H9 (cell line): ENCODE results near the gene ZNF593. TPM values are rescaled to one million over a fixed set of nuclear protein-coding genes. Genes with fewer than 3 reads are reported as not detected.
A peak's percentile ranks its signal among the peaks of the same experiment; 100 is the strongest.

Source experiments
- DNase-seq: peaks from one replicate; pipeline ENCODE4 v3.0.0-alpha.2; 2017
- H2AFZ ChIP-seq: one replicate; pipeline ENCODE4 v1.6.1; 2013; ENCODE audit warnings: mild to moderate bottlenecking, low read length, control low read depth, moderate library complexity
- H2AK5ac ChIP-seq: 2 replicates; pipeline ENCODE4 v1.6.1; 2013; ENCODE audit warnings: low read length, control low read depth, mixed read lengths; ENCODE audit not compliant: insufficient read length
- H2BK120ac ChIP-seq: one replicate; pipeline ENCODE4 v1.6.1; 2013; ENCODE audit warnings: low read depth, mild to moderate bottlenecking, low read length, control low read depth, inconsistent platforms; ENCODE audit not compliant: poor library complexity, severe bottlenecking
- H2BK12ac ChIP-seq: 2 replicates; pipeline ENCODE4 v1.6.1; 2013; ENCODE audit warnings: low read length, control low read depth, mixed read lengths, low read depth; ENCODE audit not compliant: insufficient read length
- H2BK15ac ChIP-seq: 2 replicates; pipeline ENCODE4 v1.6.1; 2013; ENCODE audit warnings: low read depth, low read length, control low read depth
- H2BK20ac ChIP-seq: one replicate; pipeline ENCODE4 v1.6.1; 2013; ENCODE audit warnings: low read depth, mild to moderate bottlenecking, low read length, control low read depth, inconsistent platforms; ENCODE audit not compliant: poor library complexity, severe bottlenecking
- H2BK5ac ChIP-seq: 2 replicates; pipeline ENCODE4 v1.6.1; 2013; ENCODE audit warnings: low read length, control low read depth, mixed read lengths; ENCODE audit not compliant: insufficient read length
- H3K14ac ChIP-seq: 2 replicates; pipeline ENCODE4 v1.6.1; 2013; ENCODE audit warnings: low read length, control low read depth; ENCODE audit not compliant: insufficient read depth
- H3K18ac ChIP-seq: 2 replicates; pipeline ENCODE4 v1.6.1; 2013; ENCODE audit warnings: low read depth, mild to moderate bottlenecking, mixed read lengths, low read length, control low read depth; ENCODE audit not compliant: insufficient read length
- H3K23ac ChIP-seq: 2 replicates; pipeline ENCODE4 v1.6.1; 2013; ENCODE audit warnings: low read length, control low read depth, mixed read lengths, low read depth; ENCODE audit not compliant: insufficient read length
- H3K23me2 ChIP-seq: 2 replicates; pipeline ENCODE4 v1.6.1; 2013; ENCODE audit warnings: low read depth, mild to moderate bottlenecking, mixed read lengths, low read length, control low read depth; ENCODE audit not compliant: insufficient read length, poor library complexity, severe bottlenecking
- H3K27ac ChIP-seq: 2 replicates; pipeline ENCODE4 v1.5.1; 2013; ENCODE audit warnings: low read length, control low read depth, mixed read lengths, low read depth; ENCODE audit not compliant: insufficient read length
- H3K27me3 ChIP-seq: 2 replicates; pipeline ENCODE4 v1.6.1; 2013; ENCODE audit warnings: low read length, control low read depth, inconsistent platforms; ENCODE audit not compliant: insufficient read depth
- H3K4ac ChIP-seq: 2 replicates; pipeline ENCODE4 v1.6.1; 2013; ENCODE audit warnings: low read depth, mild to moderate bottlenecking, control low read depth, inconsistent platforms, low read length, moderate library complexity
- H3K4me1 ChIP-seq: 2 replicates; pipeline ENCODE4 v1.6.1; 2013; ENCODE audit warnings: low read length, control low read depth, inconsistent platforms; ENCODE audit not compliant: insufficient read depth
- H3K4me2 ChIP-seq: 2 replicates; pipeline ENCODE4 v1.6.1; 2013; ENCODE audit warnings: low read length, control low read depth, mixed read lengths; ENCODE audit not compliant: insufficient read length, insufficient read depth
- H3K56ac ChIP-seq: 2 replicates; pipeline ENCODE4 v1.6.1; 2013; ENCODE audit warnings: low read depth, mild to moderate bottlenecking, mixed read lengths, low read length, control low read depth; ENCODE audit not compliant: insufficient read length
- H3K79me1 ChIP-seq: 2 replicates; pipeline ENCODE4 v1.6.1; 2013; ENCODE audit warnings: low read depth, mild to moderate bottlenecking, moderate library complexity, low read length, control low read depth, inconsistent platforms; ENCODE audit not compliant: insufficient read depth, poor library complexity, severe bottlenecking
- H3K79me2 ChIP-seq: 2 replicates; pipeline ENCODE4 v1.6.1; 2013; ENCODE audit warnings: low read length, control low read depth, inconsistent platforms; ENCODE audit not compliant: insufficient read depth
- H3K9ac ChIP-seq: 2 replicates; pipeline ENCODE4 v1.6.1; 2013; ENCODE audit warnings: low read length, control low read depth, mixed read lengths; ENCODE audit not compliant: insufficient read length; ENCODE audit errors: extremely low read depth
- H3K9me3 ChIP-seq: one replicate; pipeline ENCODE4 v1.6.1; 2013; ENCODE audit warnings: low read depth, low read length, inconsistent platforms; ENCODE audit not compliant: control insufficient read depth
- H3T11ph ChIP-seq: one replicate; pipeline ENCODE4 v1.6.1; 2013; ENCODE audit warnings: mild to moderate bottlenecking, low read length, control low read depth, inconsistent platforms
- H4K20me1 ChIP-seq: one replicate; pipeline ENCODE4 v1.6.1; 2013; ENCODE audit not compliant: control insufficient read depth, insufficient read length, insufficient read depth
- H4K5ac ChIP-seq: 2 replicates; pipeline ENCODE4 v1.6.1; 2013; ENCODE audit warnings: low read depth, mild to moderate bottlenecking, mixed read lengths, low read length, control low read depth; ENCODE audit not compliant: insufficient read length
- H4K8ac ChIP-seq: replicated peaks from 2 replicates; pipeline ENCODE4 v1.6.1; 2013; ENCODE audit warnings: low read length, control low read depth, mixed read lengths, low read depth; ENCODE audit not compliant: insufficient read length
- H4K91ac ChIP-seq: 2 replicates; pipeline ENCODE4 v1.6.1; 2013; ENCODE audit warnings: low read depth, mild to moderate bottlenecking, moderate library complexity, mixed read lengths, low read length, control low read depth; ENCODE audit not compliant: insufficient read length
- H3K27ac Mint-ChIP-seq, 3 experiments: 2 replicates in 2 of 3; 3 replicates in 1 of 3; pipeline ENCODE4 v1.8.0; 2020 to 2021; ENCODE audit warnings: mixed read lengths in 3 of 3, mild to moderate bottlenecking in 1 of 3, moderate library complexity in 1 of 3
- H3K27me3 Mint-ChIP-seq: 2 replicates; pipeline ENCODE4 v1.8.0; 2021; ENCODE audit warnings: low read depth, mild to moderate bottlenecking, moderate library complexity, mixed read lengths
- H3K36me3 Mint-ChIP-seq, 3 experiments: 2 replicates in 2 of 3; 3 replicates in 1 of 3; pipeline ENCODE4 v1.8.0; 2020 to 2021; ENCODE audit warnings: low read depth in 3 of 3, mixed read lengths in 3 of 3; ENCODE audit not compliant: insufficient read depth in 1 of 3
- H3K4me1 Mint-ChIP-seq, 2 experiments: 2 replicates each; pipeline ENCODE4 v1.8.0; 2020; ENCODE audit warnings: mixed read lengths in 2 of 2
- H3K4me3 Mint-ChIP-seq, 2 experiments: 2 replicates in 1 of 2; 3 replicates in 1 of 2; pipeline ENCODE4 v1.8.0; 2020 to 2021; ENCODE audit warnings: mild to moderate bottlenecking in 2 of 2, mixed read lengths in 2 of 2, moderate library complexity in 1 of 2
- H3K9me3 Mint-ChIP-seq, 2 experiments: 2 replicates in 1 of 2; 3 replicates in 1 of 2; pipeline ENCODE4 v1.8.0; 2020; ENCODE audit warnings: mild to moderate bottlenecking in 2 of 2, mixed read lengths in 2 of 2, moderate library complexity in 1 of 2
- WGBS: extraction: QIAGEN DNeasy Blood & Tissue Kit; methylation state at CpG from one replicate; pipeline ENCODE4 v1.1.7; 2013; ENCODE audit warnings: missing lambda C conversion rate, low lambda C conversion rate, mixed read lengths; ENCODE audit not compliant: insufficient read length; ENCODE audit errors: extremely low coverage; 5-methylcytosine and 5-hydroxymethylcytosine counted together
- total RNA-seq: library from RNA; stranded (reverse); gene quantifications from 2 replicates; pipeline ENCODE4 v1.2.1, GENCODE V29; 2021
- TF ChIP-seq, protein P1 (sequence below): fragments of 200-600 bp; sonication (generic); conservative IDR thresholded peaks from 3 replicates; pipeline ENCODE4 v1.8.0; 2021; ENCODE audit warnings: antibody characterized with exemption, mild to moderate bottlenecking

ZNF593 gene
- total RNA-seq, 1 experiment from 2014 or later = 48.2 TPM

DNA sequence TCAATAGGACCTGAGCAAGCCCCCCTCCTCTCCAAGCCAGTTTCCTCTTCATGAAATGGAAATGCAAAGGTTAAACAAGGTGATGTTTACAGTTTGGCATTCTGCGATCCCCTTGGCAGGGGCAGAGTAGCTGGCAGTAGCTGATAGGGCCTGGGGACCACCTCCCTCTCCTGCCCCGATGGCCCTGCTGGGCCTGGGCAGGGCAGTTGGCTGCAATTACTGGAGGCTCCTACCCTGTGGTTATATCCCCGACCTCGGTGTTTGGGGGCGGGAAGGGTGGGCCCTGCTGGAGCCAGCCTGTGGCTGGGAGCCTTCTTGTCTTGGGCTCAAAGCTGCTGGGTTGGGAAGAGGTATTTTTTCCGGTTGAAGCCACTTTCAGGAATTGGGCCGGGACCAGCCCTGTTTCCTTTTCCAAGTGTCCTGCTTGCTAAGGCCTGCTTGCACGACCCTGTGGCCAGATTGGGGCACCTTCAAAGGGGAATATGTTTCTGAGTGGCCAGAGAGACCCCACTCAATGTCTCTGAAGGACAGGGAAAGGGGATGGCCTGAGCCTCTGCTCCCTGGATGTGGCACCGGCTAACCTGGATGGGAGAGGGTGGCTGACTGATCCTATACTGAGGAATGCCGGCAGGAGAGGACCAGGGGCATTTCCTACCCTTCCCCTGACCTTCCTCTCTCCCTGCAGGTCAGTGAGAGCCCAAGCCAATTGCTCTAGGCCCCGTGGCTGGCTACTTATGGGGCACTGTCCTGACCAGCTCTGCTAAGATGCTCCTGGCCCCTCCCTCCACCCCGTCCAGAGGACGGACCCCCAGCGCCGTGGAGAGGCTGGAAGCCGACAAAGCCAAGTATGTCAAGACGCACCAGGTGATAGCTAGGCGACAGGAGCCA, 8.9 kb upstream of the ZNF593 start:
- no peaks in the 10 kb centered on the region for H3K79me2 ChIP-seq
- H3K79me1 ChIP-seq = no peaks in the 10 kb centered on the region
- Mint-ChIP-seq H3K27ac (peak overlapping the region in 1 of 3 experiments; percentile 74; a peak in 1 of 7 replicates), H3K4me3 (peak overlapping the region; percentile 49 to 71), H3K27me3 (peaks cover 93% of the 10 kb centered on the region), H3K9me3 (peaks cover 0 to 4% of the 10 kb centered on the region in 2 experiments; a peak in 1 of 5 replicates), H3K36me3 (no peaks in the 10 kb centered on the region), H3K4me1 (peaks cover 48 to 56% of the 10 kb centered on the region in 2 experiments)
- no peak overlapping the region for H3K4ac ChIP-seq
- H4K20me1 ChIP-seq = no peaks in the 10 kb centered on the region
- no peak overlapping the region for H2AK5ac ChIP-seq
- H3K23me2 ChIP-seq = peaks cover 24% of the 10 kb centered on the region
- DNase-seq = no peak
- no peak overlapping the region for H2BK120ac ChIP-seq
- H3K27me3 ChIP-seq = peaks cover 39% of the 10 kb centered on the region; the same call in 1 of the 2 replicates
- H4K5ac ChIP-seq = no peak overlapping the region
- TF ChIP-seq, protein P1, sequence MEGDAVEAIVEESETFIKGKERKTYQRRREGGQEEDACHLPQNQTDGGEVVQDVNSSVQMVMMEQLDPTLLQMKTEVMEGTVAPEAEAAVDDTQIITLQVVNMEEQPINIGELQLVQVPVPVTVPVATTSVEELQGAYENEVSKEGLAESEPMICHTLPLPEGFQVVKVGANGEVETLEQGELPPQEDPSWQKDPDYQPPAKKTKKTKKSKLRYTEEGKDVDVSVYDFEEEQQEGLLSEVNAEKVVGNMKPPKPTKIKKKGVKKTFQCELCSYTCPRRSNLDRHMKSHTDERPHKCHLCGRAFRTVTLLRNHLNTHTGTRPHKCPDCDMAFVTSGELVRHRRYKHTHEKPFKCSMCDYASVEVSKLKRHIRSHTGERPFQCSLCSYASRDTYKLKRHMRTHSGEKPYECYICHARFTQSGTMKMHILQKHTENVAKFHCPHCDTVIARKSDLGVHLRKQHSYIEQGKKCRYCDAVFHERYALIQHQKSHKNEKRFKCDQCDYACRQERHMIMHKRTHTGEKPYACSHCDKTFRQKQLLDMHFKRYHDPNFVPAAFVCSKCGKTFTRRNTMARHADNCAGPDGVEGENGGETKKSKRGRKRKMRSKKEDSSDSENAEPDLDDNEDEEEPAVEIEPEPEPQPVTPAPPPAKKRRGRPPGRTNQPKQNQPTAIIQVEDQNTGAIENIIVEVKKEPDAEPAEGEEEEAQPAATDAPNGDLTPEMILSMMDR = no peak
- H2BK20ac ChIP-seq = no peak overlapping the region
- H3T11ph ChIP-seq = no peak overlapping the region
- H3K27ac ChIP-seq = no peak overlapping the region
- no peak overlapping the region for H4K8ac ChIP-seq
- H2BK15ac ChIP-seq = no peak overlapping the region
- H3K9ac ChIP-seq = no peak overlapping the region
- no peak overlapping the region for H2AFZ ChIP-seq
- H4K91ac ChIP-seq = no peak overlapping the region
- no peaks in the 10 kb centered on the region for H3K9me3 ChIP-seq
- H3K56ac ChIP-seq = no peak overlapping the region
- no peak overlapping the region for H2BK12ac ChIP-seq
- H2BK5ac ChIP-seq = no peak overlapping the region
- H3K18ac ChIP-seq = no peak overlapping the region
- H3K23ac ChIP-seq = no peak overlapping the region
- no peak overlapping the region for H3K14ac ChIP-seq
- no CpG with 5 or more reads among the region's 18 CpGs for WGBS
- peaks cover 11% of the 10 kb centered on the region; the same call in 1 of the 2 replicates for H3K4me1 ChIP-seq
- H3K4me2 ChIP-seq = peak overlapping the region; percentile 46
